Transverse colon (tissue), 3 donors: ENCODE measurements around the gene PHACTR3.

Experiments used
- CTCF ChIP-seq, 5 experiments: fragments of 200-600 bp in 3 of 5; fragments of 450-650 bp in 2 of 5; sonication (generic) in 3 of 5; IDR thresholded peaks; 1 replicate in 2 of 5; 2 replicates in 3 of 5; pipeline ENCODE4 v1.5.1; 2016 to 2017; ENCODE audit warnings: antibody characterized with exemption in 5 of 5, inconsistent platforms in 3 of 5, mild to moderate bottlenecking in 2 of 5, moderate library complexity in 1 of 5
- POLR2A ChIP-seq: fragments of 450-650 bp; IDR thresholded peaks from one replicate; pipeline ENCODE4 v1.6.1; 2016; ENCODE audit warnings: antibody characterized with exemption, mild to moderate bottlenecking, moderate library complexity

DNA sequence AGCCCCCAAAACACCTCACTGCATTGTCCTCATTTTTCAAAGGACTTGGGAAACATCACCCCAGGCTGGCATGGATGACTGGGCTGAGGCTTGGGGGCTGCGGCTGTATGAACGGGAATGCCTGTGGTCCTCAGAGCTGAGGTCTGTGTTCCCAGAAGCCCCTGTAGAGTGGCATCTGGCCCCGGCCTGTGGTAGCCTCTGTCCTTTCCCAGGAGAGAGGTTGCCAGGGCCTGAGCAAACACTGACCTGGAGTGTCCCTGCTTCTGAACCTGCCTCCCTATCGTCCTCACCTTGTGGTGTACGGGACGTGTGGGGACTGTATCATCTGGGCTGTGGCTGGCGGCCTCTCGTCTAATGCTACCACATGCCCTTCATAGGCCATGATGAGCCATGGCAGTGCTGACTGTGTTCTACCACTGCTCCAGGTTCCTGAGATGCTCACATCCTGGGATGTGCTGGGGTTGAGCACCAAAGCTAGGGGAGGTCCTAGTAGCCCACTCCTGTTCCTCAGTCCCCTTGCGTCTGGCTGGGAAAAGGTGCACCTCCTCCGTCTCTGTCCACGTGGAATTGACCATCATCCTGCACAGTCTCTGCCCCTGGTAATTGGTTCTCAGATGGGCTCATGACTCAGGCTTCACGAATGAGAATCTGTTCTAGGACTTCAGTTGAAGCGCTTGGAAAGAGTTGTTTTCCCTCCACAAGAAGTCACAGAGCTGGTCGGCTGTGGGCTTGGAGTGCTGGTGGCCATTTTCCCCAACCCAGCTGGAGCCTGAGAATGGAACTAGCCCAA is 27.6 kb downstream of the PHACTR3 start:
- TF ChIP-seq CTCF (IDR thresholded peaks at IDR 0.05) (no peak), POLR2A (no peak)
